ENCODE data around the gene SLC5A9.

DNA sequence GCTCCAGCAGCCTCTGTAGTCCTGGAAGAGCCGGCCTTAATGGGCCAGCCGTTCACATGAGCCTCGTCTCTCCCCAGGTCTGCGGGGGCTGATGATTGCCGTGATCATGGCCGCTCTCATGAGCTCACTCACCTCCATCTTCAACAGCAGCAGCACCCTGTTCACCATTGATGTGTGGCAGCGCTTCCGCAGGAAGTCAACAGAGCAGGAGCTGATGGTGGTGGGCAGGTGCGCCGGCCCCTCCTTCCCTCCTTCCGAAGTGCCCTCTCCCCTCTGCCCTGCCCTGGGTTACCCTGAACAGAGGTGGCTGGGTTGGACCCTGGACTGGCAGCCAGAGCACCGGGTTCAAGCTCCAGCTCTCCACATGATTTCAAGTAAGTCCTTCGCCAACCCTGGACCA, 13.1 kb downstream of the SLC5A9 start:
- TF ChIP-seq, protein P1, sequence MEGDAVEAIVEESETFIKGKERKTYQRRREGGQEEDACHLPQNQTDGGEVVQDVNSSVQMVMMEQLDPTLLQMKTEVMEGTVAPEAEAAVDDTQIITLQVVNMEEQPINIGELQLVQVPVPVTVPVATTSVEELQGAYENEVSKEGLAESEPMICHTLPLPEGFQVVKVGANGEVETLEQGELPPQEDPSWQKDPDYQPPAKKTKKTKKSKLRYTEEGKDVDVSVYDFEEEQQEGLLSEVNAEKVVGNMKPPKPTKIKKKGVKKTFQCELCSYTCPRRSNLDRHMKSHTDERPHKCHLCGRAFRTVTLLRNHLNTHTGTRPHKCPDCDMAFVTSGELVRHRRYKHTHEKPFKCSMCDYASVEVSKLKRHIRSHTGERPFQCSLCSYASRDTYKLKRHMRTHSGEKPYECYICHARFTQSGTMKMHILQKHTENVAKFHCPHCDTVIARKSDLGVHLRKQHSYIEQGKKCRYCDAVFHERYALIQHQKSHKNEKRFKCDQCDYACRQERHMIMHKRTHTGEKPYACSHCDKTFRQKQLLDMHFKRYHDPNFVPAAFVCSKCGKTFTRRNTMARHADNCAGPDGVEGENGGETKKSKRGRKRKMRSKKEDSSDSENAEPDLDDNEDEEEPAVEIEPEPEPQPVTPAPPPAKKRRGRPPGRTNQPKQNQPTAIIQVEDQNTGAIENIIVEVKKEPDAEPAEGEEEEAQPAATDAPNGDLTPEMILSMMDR (IDR thresholded peaks at IDR 0.05): no peak
- TF ChIP-seq POLR2AphosphoS5 (IDR thresholded peaks at IDR 0.05) (no peak), EP300 (IDR thresholded peaks at IDR 0.05) (no peak), POLR2A (IDR thresholded peaks at IDR 0.05; ENCODE audit: low read depth) (no peak)

Data from esophagus muscularis mucosa (tissue), 4 donors.